GM23338 (cell line): Measurements from ENCODE around the gene PSMG2.
"Not testable (repeated sequence)": the region's sequence is repeated elsewhere in the genome, so short reads cannot be mapped to it uniquely, and the experiment has no call there.

Experiments used
- CREB1 ChIP-seq: fragments of 250-450 bp; sonication (Bioruptor Pico); IDR thresholded peaks from 2 replicates; pipeline ENCODE4 v1.5.0; 2020; ENCODE audit warnings: low read depth, mild to moderate bottlenecking, moderate library complexity
- CTCF ChIP-seq, 2 experiments: fragments of 200-600 bp in 1 of 2; sonication (generic) in 1 of 2; conservative IDR thresholded peaks; 2 replicates each; pipeline versions ENCODE4 v1.5.1 to v1.6.1; 2016 to 2017; ENCODE audit warnings: antibody characterized with exemption in 2 of 2, low read depth in 2 of 2, mild to moderate bottlenecking in 2 of 2, moderate library complexity in 1 of 2
- EZH2 ChIP-seq: fragments of 200-600 bp; sonication (generic); IDR thresholded peaks from one replicate; pipeline ENCODE4 v1.8.0; 2017; ENCODE audit warnings: antibody characterized with exemption, mild to moderate bottlenecking, low read depth; ENCODE audit not compliant: unreplicated experiment
- JUNB ChIP-seq: IDR thresholded peaks from one replicate; pipeline ENCODE4 v1.6.1; 2016; ENCODE audit warnings: antibody characterized with exemption; ENCODE audit not compliant: unreplicated experiment
- POLR2AphosphoS5 ChIP-seq: IDR thresholded peaks from 2 replicates; pipeline ENCODE4 v1.6.1; 2016; ENCODE audit warnings: antibody characterized with exemption, low read depth
- REST ChIP-seq: IDR thresholded peaks from one replicate; pipeline ENCODE4 v1.6.1; 2018; ENCODE audit warnings: antibody characterized with exemption; ENCODE audit not compliant: unreplicated experiment
- ZNF114 ChIP-seq: fragments of 250-450 bp; sonication (Bioruptor Pico); IDR thresholded peaks from 2 replicates; pipeline ENCODE4 v1.5.0; 2020; ENCODE audit warnings: mild to moderate bottlenecking, moderate library complexity
- ZNF331 ChIP-seq: fragments of 250-450 bp; sonication (Bioruptor Pico); IDR thresholded peaks from 2 replicates; pipeline ENCODE4 v1.5.0; 2020; ENCODE audit warnings: low read depth, mild to moderate bottlenecking, moderate library complexity

GRCh38 chr18:12758566-12758965 is 55.7 kb downstream of the PSMG2 start:
- not testable (repeated sequence) for TF ChIP-seq CTCF (conservative IDR thresholded peaks at IDR 0.05; ENCODE audit: low read depth in 2 of 2); CREB1; ZNF331; EZH2; POLR2AphosphoS5; JUNB; REST; ZNF114
